ENCODE measurements around the gene DEAF1. TPM values are rescaled to one million over a fixed set of nuclear protein-coding genes. Genes with fewer than 3 reads are reported as not detected.

The DEAF1 gene
- total and polyA plus RNA-seq, 2 donors (not counting 3 experiments of a cell fraction or from before 2014, with no cell fraction given) = 43.6 to 55.7 TPM

- Histone ChIP-seq H3K4me1 (ENCODE audit: control insufficient read depth, extremely low read depth, insufficient read depth, low read length) (no peaks in the 10 kb centered on the region), H3K9ac (replicated peaks; ENCODE audit: extremely low read depth, insufficient read depth, low read length) (no peak overlapping the region), H3K4me3 (replicated peaks in 1 of 3; ENCODE audit: insufficient read depth in 1 of 3, low read depth in 1 of 3, low read length in 3 of 3) (no peak overlapping the region), H3K79me2 (ENCODE audit: control insufficient read depth, insufficient read depth, low read length) (no peaks in the 10 kb centered on the region), H3K36me3 (ENCODE audit: control insufficient read depth in 2 of 2, extremely low read depth in 1 of 2, insufficient read depth in 2 of 2, low read length in 2 of 2) (peaks cover 22 to 54% of the 10 kb centered on the region in 2 experiments), H3K9me1 (replicated peaks; ENCODE audit: control insufficient read depth, extremely low read depth, insufficient read depth, low read length) (no peaks in the 10 kb centered on the region), H3K27me3 (ENCODE audit: control insufficient read depth in 2 of 2, insufficient read depth in 2 of 2, low read length in 2 of 2) (no peaks in the 10 kb centered on the region), H2AFZ (ENCODE audit: low read depth, low read length) (no peak overlapping the region), H3K4me2 (ENCODE audit: insufficient read depth, low read length) (no peak overlapping the region), H4K20me1 (replicated peaks; ENCODE audit: control insufficient read depth, extremely low read depth, insufficient read depth, low read length) (no peaks in the 10 kb centered on the region), H3K27ac (ENCODE audit: insufficient read depth, low read depth, low read length) (no peak overlapping the region), H3K9me3 (replicated peaks; ENCODE audit: control insufficient read depth, insufficient read depth, low read length) (no peaks in the 10 kb centered on the region)
- POLR2A ChIA-PET = interaction anchor here (0.6 kb wide), 1 partner anchor 142 kb away, joined by 4 read pairs; no protein-coding TSS in a partner anchor
- no TSS peak for BruUV-seq (replicated peaks)
- CTCF ChIA-PET = no interaction called here
- no peak for TF ChIP-seq MYC (IDR thresholded peaks at IDR 0.05; ENCODE audit: low read depth, low read length)
- dilution Hi-C loops (cut with MboI; ENCODE audit: extremely low pct_ligation_motif_present, low sequenced_read_pairs) (no loop called here), intact Hi-C loops (cut with micrococcal nuclease) (no loop called here)
- DNase-seq (ENCODE audit: low read depth, low spot score) (no peak), FAIRE-seq (no peak)
Measured at GRCh38 chr11:596374-596773, 98.6 kb downstream of the DEAF1 start.

GRCh38 chr11:595400-595799, 99.6 kb downstream of the DEAF1 start:
- TF ChIP-seq MAX (IDR thresholded peaks at IDR 0.05; ENCODE audit: insufficient read depth, insufficient read length) (no peak), FOS (IDR thresholded peaks at IDR 0.05; ENCODE audit: borderline replicate concordance, insufficient read depth, low read length) (no peak), POLR2A (IDR thresholded peaks at IDR 0.05; ENCODE audit: low read depth, low read length) (no peak), MYC (IDR thresholded peaks at IDR 0.05; ENCODE audit: low read depth, low read length) (no peak), POLR2AphosphoS5 (IDR thresholded peaks at IDR 0.05; ENCODE audit: insufficient read depth, low read depth, low read length) (no peak), EZH2 (IDR thresholded peaks at IDR 0.05; ENCODE audit: borderline replicate concordance, low read depth, low read length, severe bottlenecking) (no peak), JUN (IDR thresholded peaks at IDR 0.05; ENCODE audit: borderline replicate concordance, insufficient read depth, insufficient read length, low read depth) (no peak), CTCF (IDR thresholded peaks at IDR 0.05; ENCODE audit: extremely low read depth in 1 of 2, insufficient read depth in 1 of 2, low read depth in 1 of 2, low read length in 2 of 2) (no peak), GATA2 (IDR thresholded peaks at IDR 0.05; ENCODE audit: insufficient read depth, insufficient read length, low read depth, low read length) (no peak)
- H3K79me2 ChIP-seq (ENCODE audit: control insufficient read depth, insufficient read depth, low read length) = no peaks in the 10 kb centered on the region
- H3K36me3 ChIP-seq (ENCODE audit: control insufficient read depth in 2 of 2, extremely low read depth in 1 of 2, insufficient read depth in 2 of 2, low read length in 2 of 2) = peaks cover 25 to 50% of the 10 kb centered on the region in 2 experiments

More at GRCh38 chr11:595400-595799, 99.6 kb downstream of the DEAF1 start:
- Histone ChIP-seq H3K4me2 (ENCODE audit: insufficient read depth, low read length) (no peak overlapping the region), H3K4me3 (replicated peaks in 1 of 3; ENCODE audit: insufficient read depth in 1 of 3, low read depth in 1 of 3, low read length in 3 of 3) (no peak overlapping the region), H3K9me3 (replicated peaks; ENCODE audit: control insufficient read depth, insufficient read depth, low read length) (no peaks in the 10 kb centered on the region), H3K27me3 (ENCODE audit: control insufficient read depth in 2 of 2, insufficient read depth in 2 of 2, low read length in 2 of 2) (no peaks in the 10 kb centered on the region), H3K4me1 (ENCODE audit: control insufficient read depth, extremely low read depth, insufficient read depth, low read length) (no peaks in the 10 kb centered on the region), H3K27ac (ENCODE audit: insufficient read depth, low read depth, low read length) (no peak overlapping the region), H2AFZ (ENCODE audit: low read depth, low read length) (no peak overlapping the region), H4K20me1 (replicated peaks; ENCODE audit: control insufficient read depth, extremely low read depth, insufficient read depth, low read length) (no peaks in the 10 kb centered on the region), H3K9me1 (replicated peaks; ENCODE audit: control insufficient read depth, extremely low read depth, insufficient read depth, low read length) (no peaks in the 10 kb centered on the region), H3K9ac (replicated peaks; ENCODE audit: extremely low read depth, insufficient read depth, low read length) (no peak overlapping the region)
- BruUV-seq (replicated peaks) = no TSS peak
- dilution Hi-C loops (cut with MboI; ENCODE audit: extremely low pct_ligation_motif_present, low sequenced_read_pairs) = no loop called here
- intact Hi-C loops (cut with micrococcal nuclease) = no loop called here
- ChIA-PET CTCF (no interaction called here), POLR2A (no interaction called here)
- no peak for FAIRE-seq
- DNase-seq (ENCODE audit: low read depth, low spot score) = no peak

Data from endothelial cell of umbilical vein (primary cell).